DND-41 (cell line): Measurements from ENCODE around the gene PSTPIP2.
"Not testable (repeated sequence)": the region's sequence is repeated elsewhere in the genome, so short reads cannot be mapped to it uniquely, and the experiment has no call there.

Source experiments
- ATAC-seq: fragments of 200-7000 bp; cut with Tn5 transposase; 3 replicates; pipeline ENCODE4 v1.9.1; 2021; ENCODE audit warnings: low read depth; ENCODE audit not compliant: insufficient read depth
- DNase-seq: peaks from one replicate; pipeline ENCODE4 v3.0.0-alpha.2; 2020
- H2AFZ ChIP-seq: 2 replicates; pipeline ENCODE4 v1.6.0; 2012; ENCODE audit warnings: low read depth, low read length
- H3K27ac ChIP-seq: 2 replicates; pipeline ENCODE4 v1.5.1; 2012; ENCODE audit warnings: low read length, inconsistent platforms
- H3K27me3 ChIP-seq: fragments of 200-600 bp; sonication (generic); 2 replicates; pipeline ENCODE4 v1.6.0; 2012; ENCODE audit warnings: low read length, mild to moderate bottlenecking, inconsistent platforms; ENCODE audit not compliant: insufficient read depth, poor library complexity
- H3K36me3 ChIP-seq: 2 replicates; pipeline ENCODE4 v1.5.1; 2012; ENCODE audit warnings: low read length, inconsistent platforms; ENCODE audit not compliant: insufficient read depth
- H3K4me1 ChIP-seq: 2 replicates; pipeline ENCODE4 v1.5.1; 2012; ENCODE audit warnings: mild to moderate bottlenecking, low read length; ENCODE audit not compliant: insufficient read depth
- H3K4me2 ChIP-seq: 2 replicates; pipeline ENCODE4 v1.6.0; 2012; ENCODE audit warnings: mild to moderate bottlenecking, moderate library complexity, low read length, inconsistent platforms; ENCODE audit not compliant: insufficient read depth
- H3K4me3 ChIP-seq, 2 experiments: fragments of 200-600 bp in 1 of 2; shearing (Covaris generic) in 1 of 2; 2 replicates each; pipeline ENCODE4 v1.5.1; 2012 to 2016; ENCODE audit warnings: inconsistent platforms in 2 of 2, low read length in 2 of 2, mild to moderate bottlenecking in 2 of 2, low read depth in 1 of 2, moderate library complexity in 1 of 2
- H3K79me2 ChIP-seq: 2 replicates; pipeline ENCODE4 v1.6.0; 2012; ENCODE audit warnings: low read length, inconsistent platforms; ENCODE audit not compliant: insufficient read depth
- H3K9ac ChIP-seq: 2 replicates; pipeline ENCODE4 v1.6.0; 2012; ENCODE audit warnings: low read depth, mild to moderate bottlenecking, inconsistent platforms, low read length, moderate library complexity
- H3K9me3 ChIP-seq: 2 replicates; pipeline ENCODE4 v1.5.1; 2012; ENCODE audit warnings: low read length, moderate library complexity, mild to moderate bottlenecking, inconsistent platforms; ENCODE audit not compliant: insufficient read depth, severe bottlenecking
- H4K20me1 ChIP-seq: 2 replicates; pipeline ENCODE4 v1.6.0; 2012; ENCODE audit warnings: low read length; ENCODE audit not compliant: insufficient read depth
- CTCF ChIP-seq: IDR thresholded peaks from 2 replicates; pipeline ENCODE4 v1.5.1; 2012; ENCODE audit warnings: borderline replicate concordance, low read length, moderate library complexity, mild to moderate bottlenecking; ENCODE audit not compliant: poor library complexity, severe bottlenecking; ENCODE audit errors: extremely low read depth
- EZH2 ChIP-seq: IDR thresholded peaks from 3 replicates; pipeline ENCODE4 v1.6.1; 2012; ENCODE audit warnings: borderline replicate concordance, low read depth, mild to moderate bottlenecking, moderate library complexity, low read length, inconsistent platforms; ENCODE audit not compliant: severe bottlenecking

Gene PSTPIP2

GRCh38 chr18:45962866-45963265 lies 109.2 kb downstream of the PSTPIP2 start:
- no peak for DNase-seq
- Histone ChIP-seq H3K4me2 (peak overlapping the region; percentile 25; the same call in 1 of the 2 replicates), H3K27me3 (no peaks in the 10 kb centered on the region), H4K20me1 (peaks cover 6% of the 10 kb centered on the region; the same call in 1 of the 2 replicates), H2AFZ (no peak overlapping the region), H3K4me3 (no peak overlapping the region), H3K36me3 (peaks cover 3% of the 10 kb centered on the region; the same call in 1 of the 2 replicates), H3K79me2 (peaks cover 69% of the 10 kb centered on the region), H3K9me3 (no peaks in the 10 kb centered on the region), H3K27ac (peak overlapping the region; percentile 56), H3K9ac (peak overlapping the region; percentile 10; the same call in 1 of the 2 replicates), H3K4me1 (peaks cover 57% of the 10 kb centered on the region)
- TF ChIP-seq CTCF = no peak
- no peak for TF ChIP-seq EZH2
- no peak for ATAC-seq

GRCh38 chr18:45962461-45962860 lies 109.6 kb downstream of the PSTPIP2 start:
- Histone ChIP-seq H3K27ac (peak overlapping the region; percentile 6), H3K4me2 (peak overlapping the region; percentile 25; the same call in 1 of the 2 replicates), H3K27me3 (no peaks in the 10 kb centered on the region), H3K4me1 (peaks cover 53% of the 10 kb centered on the region), H3K9me3 (no peaks in the 10 kb centered on the region), H2AFZ (no peak overlapping the region), H3K4me3 (no peak overlapping the region), H3K36me3 (peaks cover 3% of the 10 kb centered on the region; the same call in 1 of the 2 replicates), H3K79me2 (peaks cover 73% of the 10 kb centered on the region), H4K20me1 (peaks cover 10% of the 10 kb centered on the region; the same call in 1 of the 2 replicates), H3K9ac (no peak overlapping the region)
- TF ChIP-seq EZH2 = no peak
- no peak for TF ChIP-seq CTCF
- ATAC-seq (peak; percentile 54), DNase-seq (peak; percentile 43)

GRCh38 chr18:45959484-45959883 lies 112.6 kb downstream of the PSTPIP2 start:
- peaks cover 16% of the 10 kb centered on the region; the same call in 1 of the 2 replicates for H4K20me1 ChIP-seq
- peaks cover 58% of the 10 kb centered on the region for H3K79me2 ChIP-seq
- not testable (repeated sequence) for DNase-seq, H3K4me2 ChIP-seq, H3K9me3 ChIP-seq, ATAC-seq, H2AFZ ChIP-seq, H3K4me3 ChIP-seq, H3K27me3 ChIP-seq, H3K27ac ChIP-seq, H3K9ac ChIP-seq
- H3K36me3 ChIP-seq = peaks cover 19% of the 10 kb centered on the region
- H3K4me1 ChIP-seq = peaks cover 32% of the 10 kb centered on the region

GRCh38 chr18:45958730-45959129 lies 113.3 kb downstream of the PSTPIP2 start:
- DNase-seq (no peak), ATAC-seq (no peak)
- no peaks in the 10 kb centered on the region for H3K27me3 ChIP-seq
- no peak overlapping the region for H2AFZ ChIP-seq
- no peaks in the 10 kb centered on the region for H3K9me3 ChIP-seq
- H3K36me3 ChIP-seq = peaks cover 26% of the 10 kb centered on the region
- no peak for TF ChIP-seq CTCF
- TF ChIP-seq EZH2 = no peak
- H4K20me1 ChIP-seq = peaks cover 16% of the 10 kb centered on the region; the same call in 1 of the 2 replicates
- peaks cover 24% of the 10 kb centered on the region for H3K4me1 ChIP-seq
- H3K27ac ChIP-seq = no peak overlapping the region
- H3K4me3 ChIP-seq = no peak overlapping the region
- H3K4me2 ChIP-seq = no peak overlapping the region
- no peak overlapping the region for H3K9ac ChIP-seq
- H3K79me2 ChIP-seq = peaks cover 52% of the 10 kb centered on the region
